Panc1 (cell line): ENCODE results near the gene PCDHGA6. TPM values are rescaled to one million over a fixed set of nuclear protein-coding genes. Genes with fewer than 3 reads are reported as not detected.

Source experiments
- total RNA-seq: library from RNA; stranded (reverse); gene quantifications from one replicate; pipeline ENCODE4 v1.2.1, GENCODE V29; 2021; ENCODE audit not compliant: unreplicated experiment

Gene PCDHGA6
- total RNA-seq, 1 experiment from 2014 or later, result 0.59 TPM

Other genes starting within 250 kb of the PCDHGA6 start
- 0.08 TPM for gene PCDHB5, start 238.7 kb upstream of the PCDHGA6 start, total RNA-seq
- 1.9 TPM for gene PCDHB6, start 223.8 kb upstream of the PCDHGA6 start, total RNA-seq
- 1.3 TPM for gene PCDHB7, start 201.2 kb upstream of the PCDHGA6 start, total RNA-seq
- gene PCDHB8, start 196.1 kb upstream of the PCDHGA6 start, total RNA-seq, result 7.6 TPM
- 1.8 TPM for gene PCDHB16, start 191.5 kb upstream of the PCDHGA6 start, total RNA-seq
- 1.8 TPM for gene PCDHB9, start 186.7 kb upstream of the PCDHGA6 start, total RNA-seq
- 0.72 TPM for gene PCDHB10, start 181.5 kb upstream of the PCDHGA6 start, total RNA-seq
- gene PCDHB11, start 174.3 kb upstream of the PCDHGA6 start, total RNA-seq, result 1.6 TPM
- gene PCDHB12, start 165.2 kb upstream of the PCDHGA6 start, total RNA-seq, result 0.44 TPM
- 1.0 TPM for gene PCDHB13, start 160.0 kb upstream of the PCDHGA6 start, total RNA-seq
- gene PCDHB14, start 150.5 kb upstream of the PCDHGA6 start, total RNA-seq, result 0.80 TPM
- 0.15 TPM for gene PCDHB15, start 128.5 kb upstream of the PCDHGA6 start, total RNA-seq
- gene SLC25A2, start 69.8 kb upstream of the PCDHGA6 start, total RNA-seq, result 0.28 TPM
- gene TAF7, start 53.1 kb upstream of the PCDHGA6 start, total RNA-seq, result 71.0 TPM
- gene PCDHGA1, start 43.4 kb upstream of the PCDHGA6 start, total RNA-seq, result 0.92 TPM
- gene PCDHGA2, start 35.1 kb upstream of the PCDHGA6 start, total RNA-seq, result 0.05 TPM
- not detected for gene PCDHGA3, start 30.1 kb upstream of the PCDHGA6 start, total RNA-seq
- gene PCDHGB1, start 23.8 kb upstream of the PCDHGA6 start, total RNA-seq, result 2.0 TPM
- gene PCDHGA4, start 18.9 kb upstream of the PCDHGA6 start, total RNA-seq, result 0.69 TPM
- 5.3 TPM for gene PCDHGB2, start 13.9 kb upstream of the PCDHGA6 start, total RNA-seq
- 0.67 TPM for gene PCDHGA5, start 9.7 kb upstream of the PCDHGA6 start, total RNA-seq
- gene PCDHGB3, start 3.6 kb upstream of the PCDHGA6 start, total RNA-seq, result 0.49 TPM
- gene PCDHGA7, start 8.9 kb downstream of the PCDHGA6 start, total RNA-seq, result 0.18 TPM
- 0.21 TPM for gene PCDHGB4, start 13.8 kb downstream of the PCDHGA6 start, total RNA-seq
- gene PCDHGA8, start 18.7 kb downstream of the PCDHGA6 start, total RNA-seq, result 0.18 TPM
- 0.87 TPM for gene PCDHGB5, start 24.1 kb downstream of the PCDHGA6 start, total RNA-seq
- 0.15 TPM for gene PCDHGA9, start 28.9 kb downstream of the PCDHGA6 start, total RNA-seq
- gene PCDHGB6, start 34.1 kb downstream of the PCDHGA6 start, total RNA-seq, result 0.23 TPM
- 0.69 TPM for gene PCDHGA10, start 39.1 kb downstream of the PCDHGA6 start, total RNA-seq
- gene PCDHGB7, start 43.8 kb downstream of the PCDHGA6 start, total RNA-seq, result 6.7 TPM
- 0.39 TPM for gene PCDHGA11, start 47.2 kb downstream of the PCDHGA6 start, total RNA-seq
- gene PCDHGA12, start 56.6 kb downstream of the PCDHGA6 start, total RNA-seq, result 0.21 TPM
- 54.1 TPM for gene PCDHGC3, start 102.1 kb downstream of the PCDHGA6 start, total RNA-seq
- 0.57 TPM for gene PCDHGC4, start 111.1 kb downstream of the PCDHGA6 start, total RNA-seq
- gene PCDHGC5, start 115.2 kb downstream of the PCDHGA6 start, total RNA-seq, result 0.36 TPM
- gene DIAPH1, start 245.1 kb downstream of the PCDHGA6 start, total RNA-seq, result 155 TPM